ENCODE measurements around the gene RAD52. TPM values are rescaled to one million over a fixed set of nuclear protein-coding genes. Genes with fewer than 3 reads are reported as not detected.

The RAD52 gene
- 4.4 and 4.8 TPM in 2 replicates for total RNA-seq (2014; rRNA removed; shearing (Covaris generic))

GRCh38 chr12:949453-950191 lies at the start of gene RAD52:
Gene RAD52 (minus strand): TSS chr12:949694. CDS start chr12:933058, 16,636 bp downstream.
- DNase-seq (ENCODE audit: low read depth), result peak; percentile 98

GRCh38 chr12:998020-998874 lies 48.8 kb upstream of the RAD52 start:
- no peak for DNase-seq (ENCODE audit: low read depth)

GRCh38 chr12:997505-997904 lies 48.0 kb upstream of the RAD52 start:
- DNase-seq (ENCODE audit: low read depth), result no peak

GRCh38 chr12:996881-997280 lies 47.4 kb upstream of the RAD52 start:
- no peak for DNase-seq (ENCODE audit: low read depth)

GRCh38 chr12:992647-993046 lies 43.2 kb upstream of the RAD52 start:
- no peak for DNase-seq (ENCODE audit: low read depth)

GRCh38 chr12:991350-992333 lies 42.1 kb upstream of the RAD52 start:
- no peak for DNase-seq (ENCODE audit: low read depth)

GRCh38 chr12:990661-991349 lies 41.3 kb upstream of the RAD52 start, which contains the start of gene ERC1:
Gene ERC1 (plus strand): TSS chr12:991223. CDS start chr12:1027904, 36,681 bp downstream.
- peak; percentile 83 for DNase-seq (ENCODE audit: low read depth)

- peak; percentile 76 for DNase-seq (ENCODE audit: low read depth)
Measured at GRCh38 chr12:989751-990660, 40.5 kb upstream of the RAD52 start.

- no peak for DNase-seq (ENCODE audit: low read depth)
Measured at GRCh38 chr12:989051-989450, 39.6 kb upstream of the RAD52 start.

GRCh38 chr12:988646-989045 lies 39.2 kb upstream of the RAD52 start:
- no peak for DNase-seq (ENCODE audit: low read depth)

- no peak for DNase-seq (ENCODE audit: low read depth)
Measured at GRCh38 chr12:981961-982360, 32.5 kb upstream of the RAD52 start.

- peak; percentile 5 for DNase-seq (ENCODE audit: low read depth)
Measured at GRCh38 chr12:981176-981828, 31.8 kb upstream of the RAD52 start.

- no peak for DNase-seq (ENCODE audit: low read depth)
Measured at GRCh38 chr12:979349-979748, 29.9 kb upstream of the RAD52 start.

- no peak for DNase-seq (ENCODE audit: low read depth)
Measured at GRCh38 chr12:977156-977555, 27.7 kb upstream of the RAD52 start.

GRCh38 chr12:976644-977043 lies 27.1 kb upstream of the RAD52 start:
- DNase-seq (ENCODE audit: low read depth), result no peak

- no peak for DNase-seq (ENCODE audit: low read depth)
Measured at GRCh38 chr12:974271-974862, 24.9 kb upstream of the RAD52 start.

GRCh38 chr12:971991-972390 lies 22.5 kb upstream of the RAD52 start:
- no peak for DNase-seq (ENCODE audit: low read depth)

GRCh38 chr12:969821-970220 lies 20.3 kb upstream of the RAD52 start:
- no peak for DNase-seq (ENCODE audit: low read depth)

- no peak for DNase-seq (ENCODE audit: low read depth)
Measured at GRCh38 chr12:968545-968944, 19.1 kb upstream of the RAD52 start.
